ENCODE data around the gene RPH3AL.

DNA sequence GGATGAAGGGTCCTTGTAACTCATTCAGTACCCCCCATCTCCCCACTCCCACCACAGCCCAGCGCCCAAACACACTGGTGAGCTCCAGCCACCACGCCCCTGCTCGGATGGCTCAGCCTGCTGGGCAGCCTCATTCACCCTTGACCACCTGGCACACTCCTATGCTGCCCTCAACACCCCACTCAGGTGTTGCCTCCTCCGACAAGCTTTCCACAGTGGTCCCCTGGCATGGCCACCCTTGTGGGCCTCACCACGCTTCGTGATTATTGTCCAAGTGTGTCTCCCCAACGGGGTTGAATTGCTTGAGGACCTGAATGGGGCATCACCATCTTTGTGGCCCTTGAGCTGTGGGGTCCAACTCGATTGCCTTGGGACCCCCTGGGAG, 159.2 kb downstream of the RPH3AL start:
- TF ChIP-seq POLR2A (IDR thresholded peaks at IDR 0.05) (no peak), CTCF (IDR thresholded peaks at IDR 0.05) (no peak)

Measured in tibial nerve (tissue), 3 donors.